ENCODE data around the gene PRKCH.

- TF ChIP-seq, protein P1, sequence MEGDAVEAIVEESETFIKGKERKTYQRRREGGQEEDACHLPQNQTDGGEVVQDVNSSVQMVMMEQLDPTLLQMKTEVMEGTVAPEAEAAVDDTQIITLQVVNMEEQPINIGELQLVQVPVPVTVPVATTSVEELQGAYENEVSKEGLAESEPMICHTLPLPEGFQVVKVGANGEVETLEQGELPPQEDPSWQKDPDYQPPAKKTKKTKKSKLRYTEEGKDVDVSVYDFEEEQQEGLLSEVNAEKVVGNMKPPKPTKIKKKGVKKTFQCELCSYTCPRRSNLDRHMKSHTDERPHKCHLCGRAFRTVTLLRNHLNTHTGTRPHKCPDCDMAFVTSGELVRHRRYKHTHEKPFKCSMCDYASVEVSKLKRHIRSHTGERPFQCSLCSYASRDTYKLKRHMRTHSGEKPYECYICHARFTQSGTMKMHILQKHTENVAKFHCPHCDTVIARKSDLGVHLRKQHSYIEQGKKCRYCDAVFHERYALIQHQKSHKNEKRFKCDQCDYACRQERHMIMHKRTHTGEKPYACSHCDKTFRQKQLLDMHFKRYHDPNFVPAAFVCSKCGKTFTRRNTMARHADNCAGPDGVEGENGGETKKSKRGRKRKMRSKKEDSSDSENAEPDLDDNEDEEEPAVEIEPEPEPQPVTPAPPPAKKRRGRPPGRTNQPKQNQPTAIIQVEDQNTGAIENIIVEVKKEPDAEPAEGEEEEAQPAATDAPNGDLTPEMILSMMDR (conservative IDR thresholded peaks at IDR 0.05; ENCODE audit: low read length) = no peak
- no peak for TF ChIP-seq EZH2phosphoT487 (IDR thresholded peaks at IDR 0.05; ENCODE audit: borderline replicate concordance, low read depth, low read length)
Measured at GRCh38 chr14:61374284-61374683, 52.9 kb downstream of the PRKCH start.
